Measurements from ENCODE around the gene UBL3. TPM values are rescaled to one million over a fixed set of nuclear protein-coding genes. Genes with fewer than 3 reads are reported as not detected.

Gene UBL3
- total RNA-seq, 1 experiment from 2014 or later, result 19.0 TPM

GRCh38 chr13:29861694-29862110 is 11.3 kb upstream of the UBL3 start:
- no peaks in the 10 kb centered on the region; a peak in 1 of 4 replicates for H3K4me1 Mint-ChIP-seq
- Histone ChIP-seq H3K14ac (ENCODE audit: insufficient read depth, low read length) (no peak overlapping the region), H4K20me1 (ENCODE audit: control insufficient read depth, insufficient read depth, insufficient read length) (no peaks in the 10 kb centered on the region), H3K23ac (ENCODE audit: insufficient read length, low read depth, low read length) (no peak overlapping the region), H2BK120ac (ENCODE audit: low read depth, low read length, poor library complexity, severe bottlenecking) (no peak overlapping the region), H4K5ac (ENCODE audit: insufficient read length, low read depth, low read length) (no peak overlapping the region), H4K8ac (replicated peaks; ENCODE audit: insufficient read length, low read depth, low read length) (no peak overlapping the region), H2BK15ac (ENCODE audit: low read depth, low read length) (no peak overlapping the region), H3K4me1 (ENCODE audit: insufficient read depth, low read length) (no peaks in the 10 kb centered on the region), H2BK12ac (ENCODE audit: insufficient read length, low read depth, low read length) (no peak overlapping the region), H3K79me2 (ENCODE audit: insufficient read depth, low read length) (no peaks in the 10 kb centered on the region), H3K4ac (ENCODE audit: low read depth, low read length) (no peak overlapping the region), H3K18ac (ENCODE audit: insufficient read length, low read depth, low read length) (no peak overlapping the region), H2BK20ac (ENCODE audit: low read depth, low read length, poor library complexity, severe bottlenecking) (no peak overlapping the region), H3K9ac (ENCODE audit: extremely low read depth, insufficient read length, low read length) (no peak overlapping the region), H3K79me1 (ENCODE audit: insufficient read depth, low read depth, low read length, poor library complexity, severe bottlenecking) (no peaks in the 10 kb centered on the region), H4K91ac (ENCODE audit: insufficient read length, low read depth, low read length) (no peak overlapping the region), H3K56ac (ENCODE audit: insufficient read length, low read depth, low read length) (no peak overlapping the region), H3K23me2 (ENCODE audit: insufficient read length, low read depth, low read length, poor library complexity, severe bottlenecking) (no peaks in the 10 kb centered on the region), H2AFZ (ENCODE audit: low read length) (no peak overlapping the region), H3K27me3 (ENCODE audit: insufficient read depth, low read length) (no peaks in the 10 kb centered on the region), H2AK5ac (ENCODE audit: insufficient read length, low read length) (no peak overlapping the region), H2BK5ac (ENCODE audit: insufficient read length, low read length) (no peak overlapping the region), H3T11ph (ENCODE audit: low read length) (no peak overlapping the region), H3K4me2 (ENCODE audit: insufficient read depth, insufficient read length, low read length) (no peak overlapping the region), H3K9me3 (ENCODE audit: control insufficient read depth, low read depth, low read length) (no peaks in the 10 kb centered on the region), H3K27ac (ENCODE audit: insufficient read length, low read depth, low read length) (no peak overlapping the region)
- H3K4me3 Mint-ChIP-seq, result no peak overlapping the region
- no peaks in the 10 kb centered on the region for H3K36me3 Mint-ChIP-seq (ENCODE audit: insufficient read depth in 1 of 3, low read depth in 3 of 3)
- H3K27me3 Mint-ChIP-seq (ENCODE audit: low read depth), result no peaks in the 10 kb centered on the region
- no CpG with 5 or more reads among the region's 8 CpGs for WGBS (ENCODE audit: extremely low coverage, insufficient read length, low lambda C conversion rate)
- TF ChIP-seq CTCF (conservative IDR thresholded peaks at IDR 0.05), result no peak
- H3K27ac Mint-ChIP-seq, result no peak overlapping the region
- H3K9me3 Mint-ChIP-seq, result no peaks in the 10 kb centered on the region
- no peak for DNase-seq
